OCI-LY7 (cell line): ENCODE data around the gene RRP15. TPM values are rescaled to one million over a fixed set of nuclear protein-coding genes. Genes with fewer than 3 reads are reported as not detected.

Experiments
- BruUV-seq: library from RNA; stranded (reverse); fragments of 400-500 nt; replicated peaks from 2 replicates; lab custom pipeline; 2021; lab: Mats Ljungman, UMichigan
- CTCF ChIA-PET: fragments of 300-600 bp; sonication (Branson Sonifier 250); formaldehyde crosslinking; loops from one replicate; lab custom pipeline; 2022; ENCODE audit warnings: antibody characterized with exemption; ENCODE audit not compliant: unreplicated experiment; lab: Charles Lee
- POLR2A ChIA-PET: fragments of 300-600 bp; sonication (Branson Sonifier 250); formaldehyde crosslinking; loops from one replicate; lab custom pipeline; 2022; ENCODE audit warnings: antibody characterized with exemption; lab: Charles Lee
- DNase-seq: peaks from one replicate; pipeline ENCODE4 v3.0.0-alpha.2; 2015; ENCODE audit warnings: low spot score
- H2AFZ ChIP-seq: fragments of 200-600 bp; sonication (generic), shearing (Covaris generic); 2 replicates; pipeline ENCODE4 v1.6.1; 2014; ENCODE audit warnings: mild to moderate bottlenecking, antibody characterized with exemption, low read length, moderate library complexity
- H3K27ac ChIP-seq: fragments of 200-600 bp; sonication (generic); 2 replicates; pipeline ENCODE4 v1.5.1; 2014; ENCODE audit warnings: mixed run types, low read depth, mild to moderate bottlenecking, moderate library complexity, low read length, inconsistent platforms; ENCODE audit not compliant: poor library complexity, severe bottlenecking
- H3K36me3 ChIP-seq: fragments of 200-600 bp; sonication (generic); 2 replicates; pipeline ENCODE4 v1.6.1; 2014; ENCODE audit warnings: mild to moderate bottlenecking, antibody characterized with exemption, low read length, moderate library complexity, mixed read lengths; ENCODE audit not compliant: insufficient read depth
- H3K4me1 ChIP-seq: fragments of 200-600 bp; sonication (generic); 2 replicates; pipeline ENCODE4 v1.5.1; 2014; ENCODE audit warnings: mild to moderate bottlenecking, low read length; ENCODE audit not compliant: insufficient read depth, poor library complexity, severe bottlenecking
- H3K4me2 ChIP-seq: fragments of 200-600 bp; sonication (generic); 2 replicates; pipeline ENCODE4 v1.6.1; 2014; ENCODE audit warnings: mild to moderate bottlenecking, low read length
- H3K4me3 ChIP-seq: fragments of 200-600 bp; sonication (generic); 2 replicates; pipeline ENCODE4 v1.5.1; 2014; ENCODE audit warnings: mild to moderate bottlenecking, low read depth, low read length; ENCODE audit not compliant: poor library complexity, severe bottlenecking
- H3K79me2 ChIP-seq: fragments of 200-600 bp; sonication (generic); 2 replicates; pipeline ENCODE4 v1.6.1; 2016; ENCODE audit warnings: low read depth, mild to moderate bottlenecking, low read length, moderate library complexity, mixed read lengths; ENCODE audit not compliant: insufficient read depth
- H3K9me2 ChIP-seq: fragments of 200-600 bp; sonication (generic); 2 replicates; pipeline ENCODE4 v1.6.1; 2016; ENCODE audit warnings: mild to moderate bottlenecking, low read length, mixed read lengths; ENCODE audit not compliant: insufficient read depth
- H3K9me3 ChIP-seq: fragments of 200-600 bp; sonication (generic); 2 replicates; pipeline ENCODE4 v1.6.1; 2014; ENCODE audit warnings: mild to moderate bottlenecking, mixed run types, low read length, mixed read lengths
- H4K20me1 ChIP-seq: fragments of 200-600 bp; sonication (generic); 2 replicates; pipeline ENCODE4 v1.6.1; 2014; ENCODE audit warnings: mild to moderate bottlenecking, antibody characterized with exemption, low read length, moderate library complexity, mixed read lengths; ENCODE audit not compliant: insufficient read depth
- EZH2phosphoT487 ChIP-seq: fragments of 200-600 bp; sonication (generic); IDR thresholded peaks from 2 replicates; pipeline ENCODE4 v1.6.1; 2018; ENCODE audit warnings: low read depth, borderline replicate concordance, mild to moderate bottlenecking, mixed run types, antibody characterized with exemption, low read length, moderate library complexity, mixed read lengths
- intact Hi-C: fragments of 100-400 bp; cut with micrococcal nuclease; formaldehyde crosslinking; loops from one replicate; pipeline ENCODE4 v1.10.0; 2022; ENCODE audit not compliant: unreplicated experiment
- total RNA-seq, 2 experiments: library from RNA; depleted of rRNA in 1 of 2; stranded (reverse); fragments of >200 nt in 1 of 2; shearing (Covaris generic) in 1 of 2; gene quantifications; 2 replicates each; pipeline ENCODE4 v1.2.3, GENCODE V29; 2014 to 2022
- TF ChIP-seq, protein P1 (sequence below): fragments of 200-600 bp; sonication (generic); conservative IDR thresholded peaks from 2 replicates; pipeline ENCODE4 v1.5.1; 2014; ENCODE audit warnings: mild to moderate bottlenecking, antibody characterized with exemption, low read length, moderate library complexity, mixed read lengths

The RRP15 gene
- total RNA-seq, 2 experiments from 2014 or later, result 7.2 to 21.9 TPM

DNA sequence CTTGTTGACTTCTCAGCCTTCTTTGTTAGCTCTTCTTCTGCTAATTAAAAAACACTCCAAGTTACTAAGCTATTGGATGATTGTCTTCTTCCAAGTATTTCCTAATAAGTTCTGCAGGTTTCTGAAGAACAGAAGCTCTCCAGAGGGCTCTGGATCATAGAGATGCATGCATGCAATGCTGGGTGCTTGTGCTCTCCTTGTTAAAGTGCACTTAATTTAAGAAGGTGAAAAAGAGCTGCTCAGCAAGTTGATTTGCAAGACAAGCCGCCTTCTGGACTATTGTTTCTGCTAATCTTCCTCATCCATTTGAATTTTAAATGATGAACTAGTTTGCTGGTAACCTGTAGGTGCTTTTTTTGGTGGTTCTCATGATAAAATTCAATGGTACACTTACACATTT, 16.1 kb downstream of the RRP15 start:
- no peak overlapping the region for H3K27ac ChIP-seq
- H3K4me1 ChIP-seq, result peaks cover 14% of the 10 kb centered on the region
- H3K4me3 ChIP-seq, result no peak overlapping the region
- H4K20me1 ChIP-seq, result peaks cover 18% of the 10 kb centered on the region
- peaks cover 56% of the 10 kb centered on the region; the same call in 1 of the 2 replicates for H3K79me2 ChIP-seq
- POLR2A ChIA-PET, result interaction anchor here (0.6 to 0.9 kb wide), 2 partner anchors 17 to 132 kb away, joined by 3 to 6 read pairs; no protein-coding TSS in a partner anchor
- H3K9me2 ChIP-seq, result no peaks in the 10 kb centered on the region
- CTCF ChIA-PET, result no interaction called here
- no peak overlapping the region for H3K4me2 ChIP-seq
- no peak overlapping the region for H2AFZ ChIP-seq
- H3K36me3 ChIP-seq, result peaks cover 73% of the 10 kb centered on the region
- TF ChIP-seq, protein P1, sequence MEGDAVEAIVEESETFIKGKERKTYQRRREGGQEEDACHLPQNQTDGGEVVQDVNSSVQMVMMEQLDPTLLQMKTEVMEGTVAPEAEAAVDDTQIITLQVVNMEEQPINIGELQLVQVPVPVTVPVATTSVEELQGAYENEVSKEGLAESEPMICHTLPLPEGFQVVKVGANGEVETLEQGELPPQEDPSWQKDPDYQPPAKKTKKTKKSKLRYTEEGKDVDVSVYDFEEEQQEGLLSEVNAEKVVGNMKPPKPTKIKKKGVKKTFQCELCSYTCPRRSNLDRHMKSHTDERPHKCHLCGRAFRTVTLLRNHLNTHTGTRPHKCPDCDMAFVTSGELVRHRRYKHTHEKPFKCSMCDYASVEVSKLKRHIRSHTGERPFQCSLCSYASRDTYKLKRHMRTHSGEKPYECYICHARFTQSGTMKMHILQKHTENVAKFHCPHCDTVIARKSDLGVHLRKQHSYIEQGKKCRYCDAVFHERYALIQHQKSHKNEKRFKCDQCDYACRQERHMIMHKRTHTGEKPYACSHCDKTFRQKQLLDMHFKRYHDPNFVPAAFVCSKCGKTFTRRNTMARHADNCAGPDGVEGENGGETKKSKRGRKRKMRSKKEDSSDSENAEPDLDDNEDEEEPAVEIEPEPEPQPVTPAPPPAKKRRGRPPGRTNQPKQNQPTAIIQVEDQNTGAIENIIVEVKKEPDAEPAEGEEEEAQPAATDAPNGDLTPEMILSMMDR, result no peak
- TF ChIP-seq EZH2phosphoT487, result no peak
- no TSS peak for BruUV-seq
- DNase-seq, result no peak
- intact Hi-C loops, result no loop called here
- no peaks in the 10 kb centered on the region for H3K9me3 ChIP-seq

DNA sequence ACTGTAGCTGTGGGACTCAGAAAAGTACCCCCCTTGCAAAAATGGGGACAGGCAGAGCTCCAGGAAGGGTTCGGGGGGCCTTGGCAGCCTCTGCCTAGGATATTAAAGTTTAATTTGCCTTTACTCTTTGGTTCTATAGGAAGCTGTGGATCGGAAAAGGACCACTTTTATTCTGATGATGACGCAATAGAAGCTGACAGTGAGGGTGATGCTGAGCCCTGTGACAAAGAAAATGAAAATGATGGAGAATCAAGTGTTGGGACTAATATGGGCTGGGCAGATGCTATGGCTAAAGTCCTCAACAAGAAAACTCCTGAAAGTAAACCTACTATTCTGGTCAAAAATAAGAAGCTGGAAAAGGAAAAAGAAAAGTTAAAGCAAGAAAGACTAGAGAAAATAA, 17.1 kb downstream of the RRP15 start:
- Histone ChIP-seq H3K36me3 (peaks cover 75% of the 10 kb centered on the region), H3K4me2 (no peak overlapping the region), H4K20me1 (peaks cover 14% of the 10 kb centered on the region), H2AFZ (no peak overlapping the region), H3K4me3 (no peak overlapping the region), H3K27ac (no peak overlapping the region), H3K9me3 (no peaks in the 10 kb centered on the region), H3K9me2 (no peaks in the 10 kb centered on the region), H3K79me2 (peaks cover 56% of the 10 kb centered on the region; the same call in 1 of the 2 replicates), H3K4me1 (peaks cover 14% of the 10 kb centered on the region)
- no peak for DNase-seq
- intact Hi-C loops, result loop anchor here (1.0 kb wide), 1 partner anchor 15 kb away; no protein-coding TSS in a partner anchor
- POLR2A ChIA-PET, result no interaction called here
- TF ChIP-seq EZH2phosphoT487, result no peak
- TF ChIP-seq, protein P1, result no peak
- no TSS peak for BruUV-seq
- CTCF ChIA-PET, result no interaction called here

DNA sequence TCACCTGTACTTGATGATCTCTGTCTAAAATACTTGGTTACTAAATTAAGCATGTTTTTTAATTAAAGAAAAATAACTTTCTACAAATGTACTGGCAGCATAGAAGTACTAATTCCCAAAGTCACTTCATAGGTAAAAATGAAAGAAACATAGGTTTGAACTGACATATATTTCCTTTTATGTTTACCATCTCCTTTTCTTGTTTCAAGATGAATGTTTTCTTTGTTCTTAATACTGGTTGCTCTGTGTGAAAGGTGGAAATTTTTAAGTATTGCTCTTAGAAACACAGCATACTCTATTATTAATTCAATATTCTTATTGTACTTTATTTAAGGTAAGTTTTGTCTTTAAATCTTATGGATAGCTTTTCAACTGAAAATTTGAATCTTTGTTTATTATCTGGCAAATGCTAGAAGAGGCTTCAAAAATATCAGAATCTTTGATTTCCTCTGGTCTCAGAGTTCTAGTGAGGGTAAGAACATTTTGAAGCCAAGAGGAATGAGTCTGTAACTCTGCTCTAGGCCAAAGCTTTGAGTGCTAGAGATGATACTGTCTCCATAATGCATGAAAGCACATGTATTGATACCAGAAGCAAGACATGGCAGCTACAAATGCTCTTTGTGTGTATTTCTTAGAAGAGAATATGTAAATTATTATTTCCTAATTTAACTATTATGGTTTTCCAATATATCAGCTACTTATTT, 18.2 kb downstream of the RRP15 start:
- TF ChIP-seq EZH2phosphoT487, result no peak
- TF ChIP-seq, protein P1, result no peak
- Histone ChIP-seq H3K9me2 (no peaks in the 10 kb centered on the region), H3K4me2 (no peak overlapping the region), H4K20me1 (peaks cover 8% of the 10 kb centered on the region; the same call in 1 of the 2 replicates), H2AFZ (no peak overlapping the region), H3K4me1 (peaks cover 12% of the 10 kb centered on the region), H3K27ac (no peak overlapping the region), H3K36me3 (peaks cover 73% of the 10 kb centered on the region), H3K79me2 (peaks cover 45% of the 10 kb centered on the region; the same call in 1 of the 2 replicates), H3K4me3 (no peak overlapping the region), H3K9me3 (no peaks in the 10 kb centered on the region)
- BruUV-seq, result no TSS peak
- CTCF ChIA-PET, result no interaction called here
- POLR2A ChIA-PET, result interaction anchor here (0.6 to 1.0 kb wide), 3 partner anchors 11 to 1784 kb away, joined by 3 to 6 read pairs (median 4); no protein-coding TSS in a partner anchor
- no peak for DNase-seq
- intact Hi-C loops, result no loop called here
